HG02840 (cell line): ENCODE data around the gene TMEM88.

Experiments used
- ATAC-seq: cut with Tn5 transposase; IDR thresholded peaks from one replicate; pipeline ENCODE4 v1.9.1; 2021; ENCODE audit warnings: mild to moderate bottlenecking, moderate library complexity, moderate number of reproducible peaks; ENCODE audit not compliant: unreplicated experiment, low FRiP score

Gene TMEM88

DNA sequence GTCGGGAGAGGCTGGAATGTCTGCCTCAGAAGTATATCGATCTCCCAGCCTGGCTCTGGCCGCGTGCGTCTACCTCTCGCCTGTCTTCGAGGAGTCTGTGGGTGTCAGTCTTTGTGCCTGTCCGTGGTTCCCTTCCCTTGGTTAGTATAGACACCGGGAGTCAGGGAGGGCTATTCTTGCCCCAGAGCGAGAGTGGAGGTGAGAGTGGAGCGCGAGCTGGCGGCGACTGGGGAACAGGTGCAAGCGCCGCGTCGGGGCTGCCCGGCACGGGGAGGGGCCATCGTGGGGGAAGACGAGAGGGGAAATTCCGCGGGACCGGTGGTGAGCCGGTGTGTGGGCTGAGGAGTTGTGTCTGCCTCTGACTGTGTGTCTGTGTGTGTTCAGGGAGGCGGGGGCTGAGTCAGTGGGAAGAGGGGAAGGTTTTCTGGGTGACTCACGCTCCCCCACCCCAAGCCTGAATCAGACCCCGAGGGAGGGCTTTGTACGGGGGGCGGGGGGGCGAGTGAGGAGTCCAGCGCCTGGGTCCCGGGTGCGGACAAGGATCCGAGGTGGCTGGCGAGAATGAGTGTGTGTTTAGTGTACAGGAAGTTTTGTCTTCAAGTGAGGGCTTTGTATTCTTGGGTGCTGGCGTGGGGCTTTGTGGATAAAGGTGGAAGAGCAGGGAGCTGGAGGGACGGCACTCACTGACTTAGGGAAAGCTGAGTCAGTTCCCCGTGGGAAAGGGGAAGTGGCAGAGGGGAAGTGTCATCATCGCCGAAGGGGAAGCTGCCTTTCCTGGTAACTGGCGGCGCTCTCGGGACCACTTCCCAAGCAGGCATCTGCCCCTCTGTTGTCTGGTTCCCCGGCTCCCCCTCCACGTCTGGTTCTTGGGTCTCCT, 12.2 kb upstream of the TMEM88 start:
- peak; percentile 27 for ATAC-seq

DNA sequence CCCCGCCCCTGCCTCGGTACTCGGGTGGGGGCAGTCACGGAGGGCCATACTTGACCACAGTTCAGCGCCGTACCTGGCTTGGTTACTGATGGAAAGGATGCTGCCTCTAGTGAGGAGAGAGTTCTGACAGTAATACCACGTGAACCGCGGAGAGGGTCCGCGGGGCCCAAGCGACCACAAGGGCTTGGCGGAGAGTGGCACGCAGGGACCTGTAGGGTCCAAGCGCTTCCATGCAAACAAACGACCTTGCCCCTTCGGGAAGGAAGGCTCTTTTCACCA, 11.7 kb upstream of the TMEM88 start:
- ATAC-seq, result peak; percentile 3

DNA sequence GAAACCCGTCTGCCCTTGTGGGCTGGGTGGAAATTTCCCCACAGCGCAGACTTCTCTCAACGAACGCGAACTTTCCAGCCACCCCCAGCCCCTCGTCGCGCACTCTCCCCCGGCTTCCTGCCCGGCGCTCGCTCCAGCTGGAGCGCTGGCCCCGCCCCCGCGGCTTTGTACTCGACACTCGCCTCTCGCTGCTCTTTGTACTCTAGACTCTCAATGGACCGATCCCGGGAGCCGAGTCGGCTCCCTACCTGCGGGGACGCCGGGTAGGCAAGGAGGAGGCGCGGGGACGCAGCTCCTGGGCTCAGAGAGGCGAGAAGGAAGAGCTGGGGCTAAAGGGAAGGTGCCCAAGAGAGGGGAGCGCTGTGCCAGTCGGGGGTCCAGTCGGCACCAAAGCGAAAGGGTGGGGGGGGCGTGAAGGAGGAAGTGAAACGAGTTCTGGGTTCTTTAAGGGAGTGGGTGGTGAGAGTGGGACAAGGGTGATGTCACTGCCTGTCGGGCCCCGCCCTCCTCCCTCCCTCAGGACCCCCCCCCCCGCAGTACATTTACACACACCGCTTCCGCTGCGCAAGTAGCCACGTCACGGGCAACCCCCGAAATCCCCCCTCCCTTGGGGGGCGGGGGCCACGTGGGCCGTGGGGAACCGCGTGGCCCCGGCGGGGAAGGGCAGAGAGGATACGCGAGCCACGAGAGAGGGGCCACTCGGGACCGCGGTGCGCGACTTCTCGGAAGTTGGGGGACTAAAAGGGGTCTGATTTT, 11.2 kb upstream of the TMEM88 start:
- peak; percentile 34 for ATAC-seq

DNA sequence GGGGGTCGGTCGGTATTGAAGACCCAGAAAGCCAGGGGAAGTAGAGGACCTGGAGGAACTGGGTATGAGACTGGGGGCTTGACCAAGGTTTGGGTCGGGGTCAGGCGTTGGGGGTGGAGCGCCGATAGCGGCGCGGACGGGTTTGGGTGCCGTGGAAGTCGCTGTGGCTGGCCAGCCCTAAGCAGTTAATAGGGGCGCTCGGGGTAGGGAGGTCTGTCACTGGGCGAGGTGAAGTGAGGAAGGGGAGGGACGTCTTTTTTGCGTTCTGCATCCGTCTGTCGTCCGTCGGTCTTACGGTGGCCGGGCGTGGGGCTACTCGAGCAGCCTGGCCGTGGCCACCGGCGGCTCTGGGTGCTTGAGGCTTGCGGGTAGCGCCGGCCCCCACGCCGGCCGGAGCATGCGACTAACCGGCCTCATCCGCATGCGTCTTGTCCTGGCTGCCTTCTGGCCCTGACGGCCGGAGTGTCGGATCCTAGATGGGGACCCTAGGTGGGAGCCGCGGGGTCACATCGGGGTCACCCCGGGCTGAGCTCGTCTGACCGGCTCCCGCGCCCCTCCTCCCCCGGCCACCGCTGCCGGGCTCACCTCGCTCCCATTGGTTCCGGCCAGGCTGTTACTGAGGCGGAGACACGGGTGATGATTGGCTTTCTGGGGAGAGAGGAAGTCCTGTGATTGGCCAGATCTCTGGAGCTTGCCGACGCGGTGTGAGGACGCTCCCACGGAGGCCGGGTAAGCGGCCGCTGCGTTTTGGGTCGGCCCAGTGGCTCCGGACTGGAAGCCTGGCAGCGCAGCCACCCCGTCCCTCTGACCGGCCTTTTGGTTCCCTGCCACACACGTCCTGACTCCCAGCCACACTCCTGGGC, 10.3 kb upstream of the TMEM88 start:
- ATAC-seq, result peak; percentile 34

DNA sequence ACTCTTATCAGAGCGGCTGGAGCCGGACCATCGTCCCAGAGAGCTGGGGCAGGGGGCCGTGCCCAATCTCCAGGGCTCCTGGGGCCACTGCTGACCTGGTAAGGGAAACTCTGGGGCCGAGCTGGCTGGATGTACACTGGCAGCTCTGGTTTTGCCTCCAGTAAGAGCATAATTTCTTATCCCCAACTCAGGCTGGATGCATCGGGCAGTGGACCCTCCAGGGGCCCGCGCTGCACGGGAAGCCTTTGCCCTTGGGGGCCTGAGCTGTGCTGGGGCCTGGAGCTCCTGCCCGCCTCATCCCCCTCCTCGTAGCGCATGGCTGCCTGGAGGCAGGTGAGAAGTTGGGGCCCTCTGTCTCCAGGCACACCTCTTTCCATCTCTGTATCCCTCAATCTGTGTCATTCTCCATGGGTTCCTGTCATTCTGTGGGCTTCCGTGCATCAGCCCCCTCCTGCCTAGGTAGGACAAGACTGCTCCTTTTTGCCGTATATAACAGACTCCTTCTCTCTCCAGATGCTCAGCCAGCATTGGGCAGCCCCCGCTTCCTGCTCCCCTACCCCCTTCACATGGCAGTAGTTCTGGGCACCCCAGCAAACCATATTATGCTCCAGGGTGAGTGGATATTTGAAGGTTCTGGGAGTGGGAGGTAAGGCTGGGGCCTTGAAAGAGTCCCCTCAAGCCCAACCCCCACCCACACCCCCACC, 9.4 kb upstream of the TMEM88 start:
- ATAC-seq, result no peak

DNA sequence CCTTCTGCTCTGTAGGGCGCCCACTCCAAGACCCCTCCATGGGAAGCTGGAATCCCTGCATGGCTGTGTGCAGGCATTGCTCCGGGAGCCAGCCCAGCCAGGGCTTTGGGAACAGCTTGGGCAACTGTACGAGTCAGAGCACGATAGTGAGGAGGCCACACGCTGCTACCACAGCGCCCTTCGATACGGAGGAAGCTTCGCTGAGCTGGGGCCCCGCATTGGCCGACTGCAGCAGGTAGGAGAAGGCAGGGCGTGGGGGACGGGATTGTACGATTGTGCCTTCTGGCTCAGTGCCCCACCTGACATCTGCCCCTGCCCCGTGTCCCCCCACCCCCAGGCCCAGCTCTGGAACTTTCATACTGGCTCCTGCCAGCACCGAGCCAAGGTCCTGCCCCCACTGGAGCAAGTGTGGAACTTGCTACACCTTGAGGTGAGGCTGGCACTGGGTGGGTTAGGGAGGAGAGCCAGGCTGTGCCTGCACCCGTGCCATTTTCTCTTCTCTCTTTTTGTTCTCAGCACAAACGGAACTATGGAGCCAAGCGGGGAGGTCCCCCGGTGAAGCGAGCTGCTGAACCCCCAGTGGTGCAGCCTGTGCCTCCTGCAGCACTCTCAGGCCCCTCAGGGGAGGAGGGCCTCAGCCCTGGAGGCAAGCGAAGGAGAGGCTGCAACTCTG, 8.7 kb upstream of the TMEM88 start:
- no peak for ATAC-seq

DNA sequence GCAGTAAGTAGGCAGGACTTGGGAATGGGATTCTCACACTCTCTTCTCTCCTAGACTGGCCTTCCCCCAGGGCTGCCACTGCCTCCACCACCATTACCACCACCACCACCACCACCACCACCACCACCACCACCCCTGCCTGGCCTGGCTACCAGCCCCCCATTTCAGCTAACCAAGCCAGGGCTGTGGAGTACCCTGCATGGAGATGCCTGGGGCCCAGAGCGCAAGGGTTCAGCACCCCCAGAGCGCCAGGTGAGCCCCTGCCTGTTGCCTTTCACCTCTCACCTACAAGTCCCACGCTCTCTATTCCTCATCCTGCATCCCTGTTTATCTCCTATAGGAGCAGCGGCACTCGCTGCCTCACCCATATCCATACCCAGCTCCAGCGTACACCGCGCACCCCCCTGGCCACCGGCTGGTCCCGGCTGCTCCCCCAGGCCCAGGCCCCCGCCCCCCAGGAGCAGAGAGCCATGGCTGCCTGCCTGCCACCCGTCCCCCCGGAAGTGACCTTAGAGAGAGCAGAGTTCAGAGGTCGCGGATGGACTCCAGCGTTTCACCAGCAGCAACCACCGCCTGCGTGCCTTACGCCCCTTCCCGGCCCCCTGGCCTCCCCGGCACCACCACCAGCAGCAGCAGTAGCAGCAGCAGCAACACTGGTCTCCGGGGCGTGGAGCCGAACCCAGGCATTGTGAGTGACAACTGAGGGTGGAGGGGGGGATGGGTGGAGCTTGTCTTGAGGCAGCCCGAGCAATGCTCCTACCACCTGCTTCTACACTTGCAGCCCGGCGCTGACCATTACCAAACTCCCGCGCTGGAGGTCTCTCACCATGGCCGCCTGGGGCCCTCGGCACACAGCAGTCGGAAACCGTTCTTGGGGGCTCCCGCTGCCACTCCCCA, 7.9 kb upstream of the TMEM88 start:
- ATAC-seq, result no peak

DNA sequence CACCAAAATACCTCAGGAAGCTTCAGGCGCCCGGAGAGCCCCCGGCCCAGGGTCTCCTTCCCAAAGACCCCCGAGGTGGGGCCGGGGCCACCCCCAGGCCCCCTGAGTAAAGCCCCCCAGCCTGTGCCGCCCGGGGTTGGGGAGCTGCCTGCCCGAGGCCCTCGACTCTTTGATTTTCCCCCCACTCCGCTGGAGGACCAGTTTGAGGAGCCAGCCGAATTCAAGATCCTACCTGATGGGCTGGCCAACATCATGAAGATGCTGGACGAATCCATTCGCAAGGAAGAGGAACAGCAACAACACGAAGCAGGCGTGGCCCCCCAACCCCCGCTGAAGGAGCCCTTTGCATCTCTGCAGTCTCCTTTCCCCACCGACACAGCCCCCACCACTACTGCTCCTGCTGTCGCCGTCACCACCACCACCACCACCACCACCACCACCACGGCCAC, 6.7 kb upstream of the TMEM88 start:
- no peak for ATAC-seq

DNA sequence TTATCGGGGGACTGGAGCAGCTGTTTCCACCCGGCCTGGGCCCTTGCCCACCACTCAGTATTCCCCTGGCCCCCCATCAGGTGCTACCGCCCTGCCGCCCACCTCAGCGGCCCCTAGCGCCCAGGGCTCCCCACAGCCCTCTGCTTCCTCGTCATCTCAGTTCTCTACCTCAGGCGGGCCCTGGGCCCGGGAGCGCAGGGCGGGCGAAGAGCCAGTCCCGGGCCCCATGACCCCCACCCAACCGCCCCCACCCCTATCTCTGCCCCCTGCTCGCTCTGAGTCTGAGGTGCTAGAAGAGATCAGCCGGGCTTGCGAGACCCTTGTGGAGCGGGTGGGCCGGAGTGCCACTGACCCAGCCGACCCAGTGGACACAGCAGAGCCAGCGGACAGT, 6.1 kb upstream of the TMEM88 start:
- no peak for ATAC-seq

DNA sequence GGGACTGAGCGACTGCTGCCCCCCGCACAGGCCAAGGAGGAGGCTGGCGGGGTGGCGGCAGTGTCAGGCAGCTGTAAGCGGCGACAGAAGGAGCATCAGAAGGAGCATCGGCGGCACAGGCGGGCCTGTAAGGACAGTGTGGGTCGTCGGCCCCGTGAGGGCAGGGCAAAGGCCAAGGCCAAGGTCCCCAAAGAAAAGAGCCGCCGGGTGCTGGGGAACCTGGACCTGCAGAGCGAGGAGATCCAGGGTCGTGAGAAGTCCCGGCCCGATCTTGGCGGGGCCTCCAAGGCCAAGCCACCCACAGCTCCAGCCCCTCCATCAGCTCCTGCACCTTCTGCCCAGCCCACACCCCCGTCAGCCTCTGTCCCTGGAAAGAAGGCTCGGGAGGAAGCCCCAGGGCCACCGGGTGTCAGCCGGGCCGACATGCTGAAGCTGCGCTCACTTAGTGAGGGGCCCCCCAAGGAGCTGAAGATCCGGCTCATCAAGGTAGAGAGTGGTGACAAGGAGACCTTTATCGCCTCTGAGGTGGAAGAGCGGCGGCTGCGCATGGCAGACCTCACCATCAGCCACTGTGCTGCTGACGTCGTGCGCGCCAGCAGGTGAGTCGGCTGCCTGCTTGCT, 5.6 kb upstream of the TMEM88 start:
- no peak for ATAC-seq

DNA sequence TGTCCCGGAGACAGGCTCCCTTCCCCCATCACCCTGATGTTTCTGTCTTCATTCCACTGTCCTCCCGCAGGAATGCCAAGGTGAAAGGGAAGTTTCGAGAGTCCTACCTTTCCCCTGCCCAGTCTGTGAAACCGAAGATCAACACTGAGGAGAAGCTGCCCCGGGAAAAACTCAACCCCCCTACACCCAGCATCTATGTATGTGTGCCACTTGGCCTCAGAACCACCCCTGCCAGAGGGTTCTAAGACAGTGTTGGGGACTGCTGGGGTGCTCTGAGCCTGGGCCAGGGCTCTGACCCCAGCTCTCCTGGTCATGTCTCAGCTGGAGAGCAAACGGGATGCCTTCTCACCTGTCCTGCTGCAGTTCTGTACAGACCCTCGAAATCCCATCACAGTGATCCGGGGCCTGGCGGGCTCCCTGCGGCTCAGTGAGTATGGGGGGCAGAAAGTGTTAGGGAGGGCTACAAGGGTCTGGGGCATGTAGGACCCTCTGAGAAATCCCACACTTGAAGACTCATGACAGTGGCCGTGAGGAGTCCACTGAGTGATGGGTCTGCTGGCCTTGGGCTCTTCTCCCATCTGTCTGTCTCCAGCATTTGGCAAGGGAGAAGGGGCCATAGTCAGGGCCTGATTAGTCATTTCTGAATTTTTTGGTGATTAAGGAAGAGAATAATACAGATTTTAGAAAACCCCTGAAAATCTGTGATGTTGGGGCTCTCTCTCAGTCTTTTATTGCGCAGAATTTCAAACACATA, 4.9 kb upstream of the TMEM88 start:
- no peak for ATAC-seq

DNA sequence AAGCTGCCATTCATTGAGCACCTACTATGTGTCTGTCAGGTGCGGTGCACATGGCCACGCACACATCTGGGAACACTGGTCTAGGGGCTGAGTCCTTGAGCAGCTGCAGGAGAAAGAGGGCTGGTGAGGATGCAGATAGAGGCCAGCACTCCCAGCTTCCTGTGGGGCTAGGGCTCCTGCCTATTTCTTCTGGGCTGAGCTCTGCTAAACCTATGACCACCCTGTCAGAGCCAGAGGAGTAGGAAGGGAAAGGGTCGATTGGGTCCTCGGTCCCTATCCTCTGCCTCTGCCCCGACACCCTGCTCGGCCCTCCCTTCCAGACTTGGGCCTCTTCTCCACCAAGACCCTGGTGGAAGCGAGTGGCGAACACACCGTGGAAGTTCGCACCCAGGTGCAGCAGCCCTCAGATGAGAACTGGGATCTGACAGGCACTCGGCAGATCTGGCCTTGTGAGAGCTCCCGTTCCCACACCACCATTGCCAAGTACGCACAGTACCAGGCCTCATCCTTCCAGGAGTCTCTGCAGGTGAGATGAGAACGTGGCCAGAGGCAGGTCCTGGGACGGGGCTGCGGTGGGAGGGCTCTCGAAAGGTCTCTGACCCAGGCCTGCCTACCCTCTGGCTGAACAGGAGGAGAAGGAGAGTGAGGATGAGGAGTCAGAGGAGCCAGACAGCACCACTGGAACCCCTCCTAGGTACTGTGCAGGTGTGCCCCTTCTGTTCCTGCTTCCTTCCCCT, 4.0 kb upstream of the TMEM88 start:
- no peak for ATAC-seq

DNA sequence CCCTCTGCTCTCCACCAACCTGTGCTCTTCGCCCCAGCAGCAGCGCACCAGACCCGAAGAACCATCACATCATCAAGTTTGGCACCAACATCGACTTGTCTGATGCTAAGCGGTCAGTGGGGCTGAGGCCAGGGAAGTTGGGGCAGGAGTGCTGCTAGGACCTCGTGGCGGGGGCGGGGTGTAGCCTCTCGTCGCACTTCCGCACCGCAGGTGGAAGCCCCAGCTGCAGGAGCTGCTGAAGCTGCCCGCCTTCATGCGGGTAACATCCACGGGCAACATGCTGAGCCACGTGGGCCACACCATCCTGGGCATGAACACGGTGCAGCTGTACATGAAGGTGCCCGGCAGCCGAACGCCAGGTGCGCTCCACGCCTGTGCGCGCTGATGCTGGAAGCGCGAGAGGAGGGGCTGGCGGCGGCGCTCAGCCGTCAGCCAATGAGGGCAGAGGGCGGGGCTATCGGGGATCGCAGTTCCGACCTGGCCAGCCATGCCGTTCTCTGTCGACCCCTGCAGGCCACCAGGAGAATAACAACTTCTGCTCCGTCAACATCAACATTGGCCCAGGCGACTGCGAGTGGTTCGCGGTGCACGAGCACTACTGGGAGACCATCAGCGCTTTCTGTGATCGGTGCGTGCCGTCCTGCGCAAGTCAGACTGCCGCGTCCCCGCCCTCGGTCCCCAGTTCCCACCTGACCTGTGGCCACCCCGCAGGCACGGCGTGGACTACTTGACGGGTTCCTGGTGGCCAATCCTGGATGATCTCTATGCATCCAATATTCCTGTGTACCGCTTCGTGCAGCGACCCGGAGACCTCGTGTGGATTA, 3.2 kb upstream of the TMEM88 start:
- ATAC-seq, result peak; percentile 66

DNA sequence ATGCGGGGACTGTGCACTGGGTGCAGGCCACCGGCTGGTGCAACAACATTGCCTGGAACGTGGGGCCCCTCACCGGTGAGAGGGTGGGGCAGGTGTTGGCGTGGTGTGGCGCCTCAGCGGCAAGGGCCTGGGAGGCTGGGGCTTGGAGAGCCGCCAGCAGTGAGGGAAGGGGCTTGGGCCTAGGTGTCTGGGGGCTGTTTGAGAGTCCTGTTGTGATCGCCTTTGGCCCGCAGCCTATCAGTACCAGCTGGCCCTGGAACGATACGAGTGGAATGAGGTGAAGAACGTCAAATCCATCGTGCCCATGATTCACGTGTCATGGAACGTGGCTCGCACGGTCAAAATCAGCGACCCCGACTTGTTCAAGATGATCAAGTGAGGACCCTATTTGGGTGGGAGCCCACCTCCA, 2.6 kb upstream of the TMEM88 start:
- no peak for ATAC-seq

DNA sequence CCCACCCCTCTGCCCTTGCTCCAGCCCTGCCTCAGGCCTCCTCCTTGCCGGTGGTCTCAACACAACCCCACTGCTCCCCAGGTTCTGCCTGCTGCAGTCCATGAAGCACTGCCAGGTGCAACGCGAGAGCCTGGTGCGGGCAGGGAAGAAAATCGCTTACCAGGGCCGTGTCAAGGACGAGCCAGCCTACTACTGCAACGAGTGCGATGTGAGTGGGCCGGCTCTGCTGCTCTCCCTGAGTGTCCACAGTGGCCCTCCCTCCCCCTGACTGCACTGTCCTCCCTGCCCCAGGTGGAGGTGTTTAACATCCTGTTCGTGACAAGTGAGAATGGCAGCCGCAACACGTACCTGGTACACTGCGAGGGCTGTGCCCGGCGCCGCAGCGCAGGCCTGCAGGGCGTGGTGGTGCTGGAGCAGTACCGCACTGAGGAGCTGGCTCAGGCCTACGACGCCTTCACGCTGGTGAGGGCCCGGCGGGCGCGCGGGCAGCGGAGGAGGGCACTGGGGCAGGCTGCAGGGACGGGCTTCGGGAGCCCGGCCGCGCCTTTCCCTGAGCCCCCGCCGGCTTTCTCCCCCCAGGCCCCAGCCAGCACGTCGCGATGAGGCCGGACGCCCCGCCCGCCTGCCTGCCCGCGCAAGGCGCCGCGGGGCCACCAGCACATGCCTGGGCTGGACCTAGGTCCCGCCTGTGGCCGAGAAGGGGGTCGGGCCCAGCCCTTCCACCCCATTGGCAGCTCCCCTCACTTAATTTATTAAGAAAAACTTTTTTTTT, 1.8 kb upstream of the TMEM88 start:
- ATAC-seq, result no peak

DNA sequence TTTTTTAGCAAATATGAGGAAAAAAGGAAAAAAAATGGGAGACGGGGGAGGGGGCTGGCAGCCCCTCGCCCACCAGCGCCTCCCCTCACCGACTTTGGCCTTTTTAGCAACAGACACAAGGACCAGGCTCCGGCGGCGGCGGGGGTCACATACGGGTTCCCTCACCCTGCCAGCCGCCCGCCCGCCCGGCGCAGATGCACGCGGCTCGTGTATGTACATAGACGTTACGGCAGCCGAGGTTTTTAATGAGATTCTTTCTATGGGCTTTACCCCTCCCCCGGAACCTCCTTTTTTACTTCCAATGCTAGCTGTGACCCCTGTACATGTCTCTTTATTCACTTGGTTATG, 1.2 kb upstream of the TMEM88 start:
- ATAC-seq, result no peak
